ENCODE results near the gene HMCN2.

The HMCN2 gene

GRCh38 chr9:130407916-130408663, 142.5 kb downstream of the HMCN2 start:
- Histone ChIP-seq H3K36me3 (ENCODE audit: insufficient read depth, low read length) (no peaks in the 10 kb centered on the region), H3K4me1 (ENCODE audit: insufficient read depth, low read length, poor library complexity, severe bottlenecking) (no peaks in the 10 kb centered on the region), H4K20me1 (ENCODE audit: insufficient read depth, low read length, poor library complexity, severe bottlenecking) (no peaks in the 10 kb centered on the region), H3K27me3 (ENCODE audit: insufficient read depth, low read length, poor library complexity, severe bottlenecking) (no peaks in the 10 kb centered on the region), H3K79me2 (ENCODE audit: insufficient read depth, low read length) (no peaks in the 10 kb centered on the region), H3K9ac (ENCODE audit: low read depth, low read length, poor library complexity, severe bottlenecking) (no peak overlapping the region), H2AFZ (ENCODE audit: low read length) (no peak overlapping the region), H3K4me3 (ENCODE audit: low read length, poor library complexity, severe bottlenecking) (no peak overlapping the region), H3K9me3 (ENCODE audit: insufficient read depth, low read depth, low read length) (no peaks in the 10 kb centered on the region), H3F3A (ENCODE audit: low read depth) (no peaks in the 10 kb centered on the region), H3K9me2 (replicated peaks; ENCODE audit: low read depth, low read length) (no peaks in the 10 kb centered on the region), H3K4me2 (ENCODE audit: low read depth, low read length, poor library complexity, severe bottlenecking) (no peak overlapping the region)
- TF ChIP-seq EZH2phosphoT487 (IDR thresholded peaks at IDR 0.05; ENCODE audit: borderline replicate concordance) (no peak), CTCF (conservative IDR thresholded peaks at IDR 0.05; ENCODE audit: low read length) (no peak)

DNA sequence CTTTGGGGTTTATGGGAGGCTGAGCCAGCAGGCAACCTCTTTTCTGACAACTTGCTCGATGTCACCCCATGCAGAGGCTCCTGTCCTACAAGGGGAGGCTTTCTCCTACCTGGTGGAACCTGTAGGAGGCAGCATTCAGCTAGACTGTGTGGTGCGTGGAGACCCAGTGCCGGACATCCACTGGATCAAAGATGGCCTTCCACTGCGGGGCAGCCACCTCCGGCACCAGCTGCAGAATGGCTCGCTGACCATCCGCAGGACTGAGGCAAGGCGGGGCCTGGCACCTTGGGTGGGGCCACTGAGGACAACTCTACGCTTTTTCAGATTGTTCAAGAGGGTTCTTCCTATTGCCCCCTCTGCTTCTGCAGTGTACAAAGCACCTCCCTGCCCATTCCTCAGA, 143.1 kb downstream of the HMCN2 start:
- Histone ChIP-seq H3F3A (ENCODE audit: low read depth) (no peaks in the 10 kb centered on the region), H3K27me3 (ENCODE audit: insufficient read depth, low read length, poor library complexity, severe bottlenecking) (no peaks in the 10 kb centered on the region), H3K9me3 (ENCODE audit: insufficient read depth, low read depth, low read length) (no peaks in the 10 kb centered on the region), H4K20me1 (ENCODE audit: insufficient read depth, low read length, poor library complexity, severe bottlenecking) (no peaks in the 10 kb centered on the region), H3K4me1 (ENCODE audit: insufficient read depth, low read length, poor library complexity, severe bottlenecking) (no peaks in the 10 kb centered on the region), H3K9ac (ENCODE audit: low read depth, low read length, poor library complexity, severe bottlenecking) (no peak overlapping the region), H2AFZ (ENCODE audit: low read length) (no peak overlapping the region), H3K36me3 (ENCODE audit: insufficient read depth, low read length) (no peaks in the 10 kb centered on the region), H3K4me2 (ENCODE audit: low read depth, low read length, poor library complexity, severe bottlenecking) (no peak overlapping the region), H3K4me3 (ENCODE audit: low read length, poor library complexity, severe bottlenecking) (no peak overlapping the region), H3K9me2 (replicated peaks; ENCODE audit: low read depth, low read length) (no peaks in the 10 kb centered on the region), H3K79me2 (ENCODE audit: insufficient read depth, low read length) (no peaks in the 10 kb centered on the region)
- no peak for TF ChIP-seq CTCF (conservative IDR thresholded peaks at IDR 0.05; ENCODE audit: low read length)
- no peak for TF ChIP-seq EZH2phosphoT487 (IDR thresholded peaks at IDR 0.05; ENCODE audit: borderline replicate concordance)

GRCh38 chr9:130409246-130409645, 143.7 kb downstream of the HMCN2 start:
- Histone ChIP-seq H3K79me2 (ENCODE audit: insufficient read depth, low read length) (no peaks in the 10 kb centered on the region), H3K4me1 (ENCODE audit: insufficient read depth, low read length, poor library complexity, severe bottlenecking) (no peaks in the 10 kb centered on the region), H2AFZ (ENCODE audit: low read length) (no peak overlapping the region), H3K27me3 (ENCODE audit: insufficient read depth, low read length, poor library complexity, severe bottlenecking) (no peaks in the 10 kb centered on the region), H3K9me3 (ENCODE audit: insufficient read depth, low read depth, low read length) (no peaks in the 10 kb centered on the region), H3K4me2 (ENCODE audit: low read depth, low read length, poor library complexity, severe bottlenecking) (no peak overlapping the region), H3F3A (ENCODE audit: low read depth) (no peaks in the 10 kb centered on the region), H3K4me3 (ENCODE audit: low read length, poor library complexity, severe bottlenecking) (no peak overlapping the region), H4K20me1 (ENCODE audit: insufficient read depth, low read length, poor library complexity, severe bottlenecking) (no peaks in the 10 kb centered on the region), H3K36me3 (ENCODE audit: insufficient read depth, low read length) (no peaks in the 10 kb centered on the region), H3K9ac (ENCODE audit: low read depth, low read length, poor library complexity, severe bottlenecking) (no peak overlapping the region), H3K9me2 (replicated peaks; ENCODE audit: low read depth, low read length) (no peaks in the 10 kb centered on the region)
- no peak for TF ChIP-seq EZH2phosphoT487 (IDR thresholded peaks at IDR 0.05; ENCODE audit: borderline replicate concordance)

GRCh38 chr9:130410443-130410842, 144.9 kb downstream of the HMCN2 start:
- H3K36me3 ChIP-seq (ENCODE audit: insufficient read depth, low read length), result no peaks in the 10 kb centered on the region
- no peak overlapping the region for H3K4me3 ChIP-seq (ENCODE audit: low read length, poor library complexity, severe bottlenecking)
- no peak overlapping the region for H2AFZ ChIP-seq (ENCODE audit: low read length)
- no peaks in the 10 kb centered on the region for H3K27me3 ChIP-seq (ENCODE audit: insufficient read depth, low read length, poor library complexity, severe bottlenecking)
- no peaks in the 10 kb centered on the region for H3K9me2 ChIP-seq (replicated peaks; ENCODE audit: low read depth, low read length)
- TF ChIP-seq EZH2phosphoT487 (IDR thresholded peaks at IDR 0.05; ENCODE audit: borderline replicate concordance), result no peak
- no peak for TF ChIP-seq CTCF (conservative IDR thresholded peaks at IDR 0.05; ENCODE audit: low read length)
- H4K20me1 ChIP-seq (ENCODE audit: insufficient read depth, low read length, poor library complexity, severe bottlenecking), result no peaks in the 10 kb centered on the region
- H3K4me1 ChIP-seq (ENCODE audit: insufficient read depth, low read length, poor library complexity, severe bottlenecking), result no peaks in the 10 kb centered on the region
- H3K79me2 ChIP-seq (ENCODE audit: insufficient read depth, low read length), result no peaks in the 10 kb centered on the region
- no peaks in the 10 kb centered on the region for H3K9me3 ChIP-seq (ENCODE audit: insufficient read depth, low read depth, low read length)
- no peak overlapping the region for H3K9ac ChIP-seq (ENCODE audit: low read depth, low read length, poor library complexity, severe bottlenecking)
- no peaks in the 10 kb centered on the region for H3F3A ChIP-seq (ENCODE audit: low read depth)
- H3K4me2 ChIP-seq (ENCODE audit: low read depth, low read length, poor library complexity, severe bottlenecking), result no peak overlapping the region
